ENCODE results near the gene ANO9. TPM values are rescaled to one million over a fixed set of nuclear protein-coding genes. Genes with fewer than 3 reads are reported as not detected.

ANO9 gene
- not detected in 2 replicates for total RNA-seq (2014; rRNA removed)
- not detected for polyA plus RNA-seq (2012)

- no peak for DNase-seq (ENCODE audit: low read depth)
These were observed at the start of gene ANO9 for GRCh38 chr11:441418-442274. Gene ANO9 (minus strand): TSS chr11:442011. CDS start chr11:441926, 85 bp downstream.

- DNase-seq (ENCODE audit: low read depth): no peak
These were observed 49.5 kb upstream of the ANO9 start for GRCh38 chr11:491358-491757.

- no peak for DNase-seq (ENCODE audit: low read depth)
These were observed 49.1 kb upstream of the ANO9 start for GRCh38 chr11:490930-491260.

- no peak for DNase-seq (ENCODE audit: low read depth)
These were observed 48.5 kb upstream of the ANO9 start for GRCh38 chr11:490186-490929.

GRCh38 chr11:489610-490185 is 47.9 kb upstream of the ANO9 start:
- no peak for DNase-seq (ENCODE audit: low read depth)

- DNase-seq (ENCODE audit: low read depth): no peak
These were observed 47.2 kb upstream of the ANO9 start for GRCh38 chr11:488992-489391.

- no peak for DNase-seq (ENCODE audit: low read depth)
These were observed 46.8 kb upstream of the ANO9 start for GRCh38 chr11:488579-488978.

- no peak for DNase-seq (ENCODE audit: low read depth)
These were observed 46.3 kb upstream of the ANO9 start for GRCh38 chr11:488062-488461.

GRCh38 chr11:487571-488021 is 45.8 kb upstream of the ANO9 start:
- no peak for DNase-seq (ENCODE audit: low read depth)

GRCh38 chr11:486189-486588 is 44.4 kb upstream of the ANO9 start:
- DNase-seq (ENCODE audit: low read depth): no peak

GRCh38 chr11:484616-485015 is 42.8 kb upstream of the ANO9 start:
- no peak for DNase-seq (ENCODE audit: low read depth)

- no peak for DNase-seq (ENCODE audit: low read depth)
These were observed 37.5 kb upstream of the ANO9 start for GRCh38 chr11:479311-479710.

GRCh38 chr11:477052-477715 is 35.4 kb upstream of the ANO9 start:
- no peak for DNase-seq (ENCODE audit: low read depth)

- DNase-seq (ENCODE audit: low read depth): no peak
These were observed 34.6 kb upstream of the ANO9 start for GRCh38 chr11:476416-476815.

GRCh38 chr11:475941-476340 is 34.1 kb upstream of the ANO9 start:
- no peak for DNase-seq (ENCODE audit: low read depth)

- no peak for DNase-seq (ENCODE audit: low read depth)
These were observed 33.2 kb upstream of the ANO9 start for GRCh38 chr11:474914-475506.

GRCh38 chr11:473962-474785 is 32.4 kb upstream of the ANO9 start:
- DNase-seq (ENCODE audit: low read depth): no peak

GRCh38 chr11:473415-473814 is 31.6 kb upstream of the ANO9 start:
- no peak for DNase-seq (ENCODE audit: low read depth)

GRCh38 chr11:472816-473215 is 31.0 kb upstream of the ANO9 start:
- no peak for DNase-seq (ENCODE audit: low read depth)

- DNase-seq (ENCODE audit: low read depth): no peak
These were observed 30.5 kb upstream of the ANO9 start for GRCh38 chr11:472272-472671.
